Gastroesophageal sphincter (tissue), 4 donors: ENCODE data around the gene CACNA2D3. TPM values are rescaled to one million over a fixed set of nuclear protein-coding genes. Genes with fewer than 3 reads are reported as not detected.

Source experiments
- ATAC-seq: fragments of 150-250 bp; one replicate; pipeline ENCODE4 v1.9.1; 2016; ENCODE audit warnings: mild to moderate bottlenecking, moderate library complexity
- H3K27ac ChIP-seq, 4 donors: fragments of 200-600 bp; sonication (generic) in 3 of 4; 1 replicate in 3 of 4; 2 replicates in 1 of 4; pipeline ENCODE4 v1.5.1; 2016 to 2019
- H3K27me3 ChIP-seq: fragments of 200-600 bp; sonication (generic); one replicate; pipeline ENCODE4 v1.5.1; 2019
- H3K36me3 ChIP-seq, 2 donors: fragments of 200-600 bp; sonication (generic); one replicate each; pipeline ENCODE4 v1.5.1; 2019; ENCODE audit warnings: control low read depth in 1 of 2
- H3K4me1 ChIP-seq, 3 donors: fragments of 200-600 bp; sonication (generic); 1 replicate in 2 of 3; 2 replicates in 1 of 3; pipeline ENCODE4 v1.5.1; 2016 to 2019; ENCODE audit warnings: control low read depth in 2 of 3
- H3K4me3 ChIP-seq, 2 donors: fragments of 200-600 bp; sonication (generic); one replicate each; pipeline ENCODE4 v1.5.1; 2019; ENCODE audit warnings: mild to moderate bottlenecking in 1 of 2, moderate library complexity in 1 of 2
- H3K9me3 ChIP-seq, 3 donors: fragments of 200-600 bp; sonication (generic); one replicate each; pipeline ENCODE4 v1.5.1; 2017 to 2019; ENCODE audit warnings: control low read depth in 2 of 3
- EP300 ChIP-seq: sonication (generic); formaldehyde crosslinking; IDR thresholded peaks from one replicate; pipeline ENCODE4 v1.6.1; 2017; ENCODE audit warnings: antibody characterized with exemption, mild to moderate bottlenecking
- POLR2A ChIP-seq, 2 donors: fragments of 450-650 bp; IDR thresholded peaks; one replicate each; pipeline ENCODE4 v1.6.1; 2017; ENCODE audit warnings: antibody characterized with exemption in 2 of 2, mild to moderate bottlenecking in 2 of 2, moderate library complexity in 1 of 2
- POLR2AphosphoS5 ChIP-seq: sonication (generic); formaldehyde crosslinking; IDR thresholded peaks from one replicate; pipeline ENCODE4 v1.6.1; 2017; ENCODE audit warnings: antibody characterized with exemption
- WGBS, 2 donors: methylation state at CpG; one replicate each; pipeline ENCODE4 v1.1.5; 2018; ENCODE audit warnings: low coverage in 1 of 2; 5-methylcytosine and 5-hydroxymethylcytosine counted together
- total RNA-seq, 4 donors: library from RNA; depleted of rRNA; stranded (reverse); fragments of >200 nt; gene quantifications; one replicate each; pipeline ENCODE4 v1.1.0, GENCODE V29; 2016
- TF ChIP-seq, protein P1 (sequence below), 4 experiments: fragments of 200-600 bp in 2 of 4; fragments of 450-650 bp in 2 of 4; sonication (generic) in 1 of 4; IDR thresholded peaks; one replicate each; pipeline ENCODE4 v1.5.1; 2017 to 2019; ENCODE audit warnings: antibody characterized with exemption in 4 of 4, mild to moderate bottlenecking in 2 of 4, moderate library complexity in 2 of 4

CACNA2D3 gene
- total RNA-seq, 4 donors from 2014 or later, result 0.94 to 6.5 (median 3.5) TPM

DNA sequence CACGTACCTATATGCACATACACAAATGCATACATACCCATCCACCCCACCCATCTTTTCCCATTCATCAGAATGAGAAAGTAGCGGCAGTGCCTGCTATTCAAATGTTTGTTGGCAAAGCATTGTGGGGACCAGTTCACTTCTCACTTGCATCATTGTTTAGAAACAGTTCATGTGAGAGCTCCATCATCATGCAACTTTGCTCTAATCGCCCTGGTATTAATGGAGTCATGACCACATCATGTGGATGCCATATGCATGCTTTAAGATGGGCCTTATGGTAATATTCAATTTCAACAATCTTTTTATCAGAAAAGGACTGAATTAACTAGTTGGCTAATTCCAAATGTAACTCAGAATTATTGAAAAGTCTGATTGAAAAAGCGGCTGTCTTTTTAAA is 725.0 kb downstream of the CACNA2D3 start:
- WGBS, 2 donors, result 89 to 92% methylated on average over 4 of the region's 4 CpGs
- H3K9me3 ChIP-seq, result no peaks in the 10 kb centered on the region
- H3K36me3 ChIP-seq, result no peaks in the 10 kb centered on the region
- TF ChIP-seq, protein P1, sequence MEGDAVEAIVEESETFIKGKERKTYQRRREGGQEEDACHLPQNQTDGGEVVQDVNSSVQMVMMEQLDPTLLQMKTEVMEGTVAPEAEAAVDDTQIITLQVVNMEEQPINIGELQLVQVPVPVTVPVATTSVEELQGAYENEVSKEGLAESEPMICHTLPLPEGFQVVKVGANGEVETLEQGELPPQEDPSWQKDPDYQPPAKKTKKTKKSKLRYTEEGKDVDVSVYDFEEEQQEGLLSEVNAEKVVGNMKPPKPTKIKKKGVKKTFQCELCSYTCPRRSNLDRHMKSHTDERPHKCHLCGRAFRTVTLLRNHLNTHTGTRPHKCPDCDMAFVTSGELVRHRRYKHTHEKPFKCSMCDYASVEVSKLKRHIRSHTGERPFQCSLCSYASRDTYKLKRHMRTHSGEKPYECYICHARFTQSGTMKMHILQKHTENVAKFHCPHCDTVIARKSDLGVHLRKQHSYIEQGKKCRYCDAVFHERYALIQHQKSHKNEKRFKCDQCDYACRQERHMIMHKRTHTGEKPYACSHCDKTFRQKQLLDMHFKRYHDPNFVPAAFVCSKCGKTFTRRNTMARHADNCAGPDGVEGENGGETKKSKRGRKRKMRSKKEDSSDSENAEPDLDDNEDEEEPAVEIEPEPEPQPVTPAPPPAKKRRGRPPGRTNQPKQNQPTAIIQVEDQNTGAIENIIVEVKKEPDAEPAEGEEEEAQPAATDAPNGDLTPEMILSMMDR (IDR thresholded peaks at IDR 0.05), result no peak
- TF ChIP-seq POLR2A (IDR thresholded peaks at IDR 0.05) (no peak), EP300 (no peak), POLR2AphosphoS5 (no peak)
- no peak for ATAC-seq
- no peak overlapping the region for H3K4me3 ChIP-seq
- no peak overlapping the region for H3K27ac ChIP-seq
- no peaks in the 10 kb centered on the region for H3K27me3 ChIP-seq
- H3K4me1 ChIP-seq, result no peaks in the 10 kb centered on the region

DNA sequence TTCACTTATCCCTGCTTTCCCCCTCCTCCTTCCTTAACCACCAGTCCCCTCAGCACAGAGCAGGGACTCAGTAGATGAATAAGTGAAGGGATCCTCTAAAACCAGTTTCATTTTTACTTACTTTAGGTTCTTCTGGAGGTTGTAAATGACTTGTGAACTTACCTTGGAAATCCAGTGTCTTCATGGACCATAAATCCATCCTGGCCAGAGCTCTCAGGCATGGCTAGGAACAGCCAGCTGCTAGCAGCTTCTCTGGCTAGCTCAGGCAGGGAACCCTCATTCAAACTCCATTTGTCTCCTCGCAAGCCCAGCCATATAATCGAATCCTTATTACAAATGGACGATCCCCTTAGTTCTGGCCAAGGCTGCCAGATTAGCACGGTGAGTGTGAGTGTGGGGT is 727.0 kb downstream of the CACNA2D3 start:
- Histone ChIP-seq H3K4me3 (no peak overlapping the region), H3K4me1 (peaks cover 0 to 10% (median 0%) of the 10 kb centered on the region in 3 donors), H3K27ac (no peak overlapping the region), H3K36me3 (no peaks in the 10 kb centered on the region), H3K27me3 (no peaks in the 10 kb centered on the region), H3K9me3 (no peaks in the 10 kb centered on the region)
- 59 to 60% methylated on average over 3 to 4 of the region's 4 CpGs for WGBS, 2 donors
- TF ChIP-seq POLR2A (IDR thresholded peaks at IDR 0.05) (no peak), EP300 (no peak), POLR2AphosphoS5 (no peak)
- TF ChIP-seq, protein P1 (IDR thresholded peaks at IDR 0.05), result no peak
- ATAC-seq, result no peak

DNA sequence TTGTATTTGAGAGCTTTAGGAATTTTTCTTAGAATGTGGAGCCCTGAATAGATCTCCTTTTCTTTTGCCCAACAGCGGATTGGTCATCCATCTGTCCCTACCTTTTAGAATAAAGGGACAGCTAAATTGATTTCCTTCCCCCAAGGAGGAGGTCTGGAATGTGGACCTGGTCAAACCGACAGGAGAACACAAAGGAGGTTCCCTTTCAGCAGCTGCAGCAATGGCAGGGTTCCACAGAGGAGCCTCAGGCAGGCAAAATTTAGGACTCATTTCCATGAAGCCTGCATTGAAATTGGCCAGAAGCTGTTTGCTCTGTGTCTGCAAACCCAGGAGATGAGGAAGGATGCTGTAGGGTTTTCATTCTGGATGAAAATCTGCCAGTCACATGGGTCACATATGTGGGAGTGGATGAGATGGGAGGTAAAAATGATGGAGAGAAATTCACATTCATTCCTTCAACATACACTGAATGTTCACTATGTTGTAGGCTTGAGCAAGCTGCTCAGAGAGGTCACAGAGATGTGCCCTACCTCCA is 728.2 kb downstream of the CACNA2D3 start:
- no peak for ATAC-seq
- no peaks in the 10 kb centered on the region for H3K9me3 ChIP-seq
- H3K4me1 ChIP-seq, result peaks cover 0 to 12% (median 0%) of the 10 kb centered on the region in 3 donors
- no peaks in the 10 kb centered on the region for H3K36me3 ChIP-seq
- H3K27ac ChIP-seq, result no peak overlapping the region
- no peak overlapping the region for H3K4me3 ChIP-seq
- H3K27me3 ChIP-seq, result no peaks in the 10 kb centered on the region
- TF ChIP-seq POLR2AphosphoS5 (no peak), POLR2A (IDR thresholded peaks at IDR 0.05) (no peak), EP300 (no peak)
- TF ChIP-seq, protein P1 (IDR thresholded peaks at IDR 0.05), result no peak
- WGBS, 2 donors, result 100% methylated on average over 1 of the region's 2 CpGs; no CpG with 5 or more reads in 1 of the 2 donors

DNA sequence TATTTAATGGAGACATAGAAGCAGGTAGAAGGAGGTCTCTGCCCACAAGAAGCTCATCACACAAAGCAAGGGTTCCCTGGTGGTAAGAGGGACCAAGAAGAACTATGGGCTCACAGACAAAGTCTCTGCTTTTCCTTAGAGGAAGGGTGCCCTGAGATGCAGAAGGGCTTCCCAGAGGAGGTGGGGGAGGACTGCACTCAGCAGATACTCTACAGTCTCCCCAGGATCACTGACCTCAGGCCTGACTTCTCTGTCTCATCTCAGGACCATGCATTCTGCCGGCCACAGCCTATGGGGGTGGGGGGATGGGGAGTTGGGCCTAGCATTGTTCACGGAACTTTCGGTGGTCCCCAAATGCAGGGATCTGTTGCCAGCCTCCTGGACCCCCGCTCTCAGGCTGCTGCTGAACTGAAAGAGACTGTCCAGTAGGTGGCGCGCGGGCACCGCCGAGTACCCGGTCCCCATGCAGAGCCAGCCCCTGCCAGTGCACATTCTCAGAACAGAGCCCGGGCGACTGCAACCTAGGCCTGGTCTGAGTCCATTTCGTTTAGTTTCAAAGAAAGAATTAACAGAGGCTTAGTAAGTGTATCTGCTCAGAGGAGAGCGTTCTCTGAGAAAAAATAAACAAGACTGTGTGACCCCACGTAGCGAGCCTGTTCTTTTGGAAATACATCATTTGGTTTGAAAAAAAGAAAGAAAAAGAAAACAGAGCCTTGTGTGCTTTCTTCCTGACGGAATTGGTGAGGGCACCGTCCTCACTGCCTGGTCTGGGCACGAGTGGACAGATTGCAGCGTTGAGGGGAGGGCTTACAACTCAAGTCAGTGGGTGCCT is 731.4 kb downstream of the CACNA2D3 start:
- H3K27ac ChIP-seq, result peak overlapping the region in 2 of 4 donors; percentile 22 to 44
- peak; percentile 92 for ATAC-seq
- TF ChIP-seq EP300, result no peak
- TF ChIP-seq, protein P1 (IDR thresholded peaks at IDR 0.05), result peak; percentile 85 to 95 (median 88)

DNA sequence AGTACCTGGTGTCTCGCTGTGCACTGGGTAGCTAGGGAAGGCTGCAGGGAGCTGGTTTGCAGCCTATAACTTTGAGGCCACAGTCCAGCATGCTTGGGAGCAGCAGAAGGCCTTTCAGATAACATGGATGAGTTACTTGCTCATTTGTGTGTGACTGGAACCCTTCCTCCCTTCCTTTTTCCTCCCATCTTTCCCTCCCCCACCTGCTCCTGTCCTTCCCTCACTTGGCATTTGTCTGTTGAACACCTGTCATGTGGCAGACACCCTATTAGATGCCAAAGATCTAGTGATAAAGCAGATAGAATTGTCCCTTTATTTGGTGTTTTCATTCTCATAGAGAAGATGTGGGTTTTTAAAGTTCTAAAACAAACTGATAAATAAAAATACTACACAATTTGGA is 733.9 kb downstream of the CACNA2D3 start:
- no peak overlapping the region for H3K27ac ChIP-seq
- H3K36me3 ChIP-seq, result no peaks in the 10 kb centered on the region
- H3K9me3 ChIP-seq, result no peaks in the 10 kb centered on the region
- H3K4me1 ChIP-seq, result peaks cover 0 to 26% (median 0%) of the 10 kb centered on the region in 3 donors
- no peak overlapping the region for H3K4me3 ChIP-seq
- no peaks in the 10 kb centered on the region for H3K27me3 ChIP-seq
- TF ChIP-seq, protein P1 (IDR thresholded peaks at IDR 0.05), result no peak
- TF ChIP-seq POLR2AphosphoS5, result no peak
- TF ChIP-seq EP300, result no peak
- TF ChIP-seq POLR2A (IDR thresholded peaks at IDR 0.05), result no peak
- no peak for ATAC-seq
- WGBS, 2 donors, result 100% methylated on average over 1 of the region's 1 CpG

More for the DNA sequence above, 731.4 kb downstream of the CACNA2D3 start:
- Histone ChIP-seq H3K27me3 (no peaks in the 10 kb centered on the region), H3K4me1 (peaks cover 0 to 12% (median 0%) of the 10 kb centered on the region in 3 donors), H3K4me3 (no peak overlapping the region), H3K36me3 (no peaks in the 10 kb centered on the region), H3K9me3 (no peaks in the 10 kb centered on the region)
- 21 to 25% methylated on average over 7 of the region's 20 CpGs for WGBS, 2 donors
